GM12873 (cell line): ENCODE measurements around the gene DBH.

ENCODE experiments used
- TF ChIP-seq, protein P1 (sequence below): IDR thresholded peaks from 2 replicates; pipeline ENCODE4 v1.5.1; 2012; ENCODE audit warnings: low read depth, mild to moderate bottlenecking, moderate library complexity, low read length, control low read depth; ENCODE audit not compliant: insufficient read depth; ENCODE audit errors: missing control alignments

Gene DBH

DNA sequence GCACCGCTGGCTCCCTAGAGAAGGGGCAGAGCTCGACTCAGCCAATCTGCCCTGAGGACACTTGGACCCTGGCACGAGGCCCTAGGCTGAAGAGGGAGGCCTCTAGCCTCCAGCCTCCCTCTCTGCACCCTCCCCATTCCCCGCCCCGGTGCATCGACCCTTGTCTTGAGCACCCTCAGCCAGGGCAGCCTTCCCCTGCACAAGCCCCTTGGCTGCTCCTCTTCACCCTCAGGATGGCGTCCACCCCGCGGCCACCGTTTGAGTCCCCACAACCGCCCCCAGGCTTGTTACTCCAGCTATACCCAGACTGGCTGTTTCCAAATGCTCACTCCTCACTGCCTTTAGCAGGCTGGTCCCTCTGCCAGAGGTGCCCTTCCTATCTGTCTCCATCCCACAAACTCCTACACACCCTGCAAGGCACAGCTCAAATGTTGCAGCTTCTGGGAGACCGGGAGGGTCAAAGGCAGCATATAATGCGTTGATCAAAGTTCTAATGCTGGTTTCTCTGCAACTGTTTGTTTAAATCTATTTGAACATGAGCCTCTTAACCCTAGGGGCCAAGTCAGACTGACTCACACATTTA lies 20.5 kb upstream of the DBH start:
- TF ChIP-seq, protein P1, sequence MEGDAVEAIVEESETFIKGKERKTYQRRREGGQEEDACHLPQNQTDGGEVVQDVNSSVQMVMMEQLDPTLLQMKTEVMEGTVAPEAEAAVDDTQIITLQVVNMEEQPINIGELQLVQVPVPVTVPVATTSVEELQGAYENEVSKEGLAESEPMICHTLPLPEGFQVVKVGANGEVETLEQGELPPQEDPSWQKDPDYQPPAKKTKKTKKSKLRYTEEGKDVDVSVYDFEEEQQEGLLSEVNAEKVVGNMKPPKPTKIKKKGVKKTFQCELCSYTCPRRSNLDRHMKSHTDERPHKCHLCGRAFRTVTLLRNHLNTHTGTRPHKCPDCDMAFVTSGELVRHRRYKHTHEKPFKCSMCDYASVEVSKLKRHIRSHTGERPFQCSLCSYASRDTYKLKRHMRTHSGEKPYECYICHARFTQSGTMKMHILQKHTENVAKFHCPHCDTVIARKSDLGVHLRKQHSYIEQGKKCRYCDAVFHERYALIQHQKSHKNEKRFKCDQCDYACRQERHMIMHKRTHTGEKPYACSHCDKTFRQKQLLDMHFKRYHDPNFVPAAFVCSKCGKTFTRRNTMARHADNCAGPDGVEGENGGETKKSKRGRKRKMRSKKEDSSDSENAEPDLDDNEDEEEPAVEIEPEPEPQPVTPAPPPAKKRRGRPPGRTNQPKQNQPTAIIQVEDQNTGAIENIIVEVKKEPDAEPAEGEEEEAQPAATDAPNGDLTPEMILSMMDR: no peak

DNA sequence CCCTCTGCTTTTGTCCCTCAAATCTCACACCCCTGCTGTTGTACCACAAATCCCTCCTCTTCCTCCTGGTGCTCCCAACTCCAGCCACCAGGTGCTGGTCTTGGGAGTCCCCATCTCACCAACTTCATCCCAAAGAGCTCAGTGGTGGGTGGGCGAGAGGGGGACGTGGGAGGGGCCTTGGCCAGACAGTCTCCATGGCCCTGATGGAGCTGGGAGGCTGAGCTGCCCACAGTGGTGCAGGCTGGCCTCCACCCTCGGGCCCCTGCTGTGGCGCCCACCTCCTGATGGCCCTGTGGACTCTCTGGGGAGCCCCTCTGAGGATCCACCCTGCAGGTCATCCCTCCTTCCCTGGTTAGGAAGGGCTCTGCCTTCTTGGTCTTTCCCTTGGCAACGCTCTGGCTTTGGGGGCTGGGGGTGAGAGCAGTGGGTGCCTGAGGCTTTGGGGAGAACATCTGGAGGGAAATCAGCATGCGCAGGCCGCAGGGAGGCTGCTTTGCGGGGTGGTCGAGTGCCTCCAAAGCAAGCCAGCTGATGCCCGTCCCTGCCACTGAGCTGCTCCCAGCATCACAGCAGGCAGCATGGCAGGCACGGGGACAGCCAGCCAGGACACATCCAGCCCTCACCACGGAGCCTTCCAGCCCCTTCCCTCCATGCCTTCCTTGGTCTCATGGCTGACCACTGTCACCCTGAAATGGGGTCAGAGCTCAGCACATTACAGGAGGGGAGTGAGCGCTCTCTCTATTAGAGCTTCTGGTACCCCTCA lies 19.3 kb upstream of the DBH start:
- TF ChIP-seq, protein P1: no peak

DNA sequence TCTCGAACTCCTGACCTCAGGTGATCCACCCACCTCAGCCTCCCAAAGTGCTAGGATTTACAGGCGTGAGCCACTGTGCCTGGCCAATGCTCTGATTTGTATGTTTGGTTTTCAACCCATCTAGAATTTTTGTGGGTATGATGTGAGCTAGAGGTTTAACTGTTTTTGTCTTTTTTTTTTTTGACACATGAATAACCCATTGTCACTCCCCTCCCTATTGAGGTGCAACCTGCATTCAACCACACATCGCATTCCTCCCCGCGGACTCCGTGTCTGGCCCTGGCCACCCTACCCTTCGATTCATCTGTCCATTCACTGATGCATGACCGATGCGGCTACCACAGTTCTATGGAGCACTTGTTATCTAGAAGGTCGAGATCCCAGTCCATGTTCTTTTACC lies 17.4 kb upstream of the DBH start:
- TF ChIP-seq, protein P1: no peak

DNA sequence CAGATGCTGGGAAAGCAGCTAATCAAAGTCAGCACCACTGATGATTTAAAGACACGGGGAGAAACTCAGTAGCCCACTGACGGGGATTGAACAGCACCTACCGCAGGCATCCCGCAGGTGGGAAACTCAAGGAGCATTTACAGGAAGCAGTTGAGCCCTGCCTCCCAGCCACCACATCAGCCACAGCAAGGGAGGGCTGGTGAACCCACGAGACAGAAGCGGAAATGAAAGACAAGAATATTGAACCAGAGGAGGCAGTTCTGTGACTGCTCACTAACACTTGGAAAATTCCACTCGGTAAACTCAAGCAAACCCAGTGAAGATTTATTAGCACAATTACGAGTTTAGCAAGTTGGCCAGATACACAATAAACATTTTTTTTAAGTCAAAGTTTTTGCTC lies 16.4 kb upstream of the DBH start:
- TF ChIP-seq, protein P1: no peak

DNA sequence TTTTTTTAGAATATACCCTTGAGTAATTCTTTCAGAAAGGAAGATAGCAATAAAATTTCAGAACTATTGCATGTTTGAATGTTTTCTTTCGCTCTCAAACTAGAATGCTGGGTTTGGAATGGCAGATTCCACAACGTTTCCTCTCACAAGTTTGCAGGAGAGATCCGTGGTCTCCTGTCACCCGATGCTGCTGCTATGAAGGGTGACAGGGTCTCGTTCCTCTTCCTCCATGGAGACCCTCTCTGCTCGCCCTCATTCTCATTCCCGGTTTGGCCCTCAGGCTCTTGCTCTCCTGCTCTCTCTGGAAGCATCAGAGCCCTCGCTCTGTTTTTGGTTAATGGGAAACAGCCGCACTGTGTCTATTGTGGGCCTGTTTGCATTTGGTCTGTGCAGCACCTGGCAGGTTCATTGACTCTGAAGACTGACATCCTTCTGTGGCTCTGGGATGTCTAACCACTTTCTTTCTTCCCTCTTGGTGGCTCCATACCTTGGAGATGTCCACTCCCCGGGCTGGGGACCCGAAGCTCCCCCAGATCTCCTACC lies 14.4 kb upstream of the DBH start:
- TF ChIP-seq, protein P1: no peak

DNA sequence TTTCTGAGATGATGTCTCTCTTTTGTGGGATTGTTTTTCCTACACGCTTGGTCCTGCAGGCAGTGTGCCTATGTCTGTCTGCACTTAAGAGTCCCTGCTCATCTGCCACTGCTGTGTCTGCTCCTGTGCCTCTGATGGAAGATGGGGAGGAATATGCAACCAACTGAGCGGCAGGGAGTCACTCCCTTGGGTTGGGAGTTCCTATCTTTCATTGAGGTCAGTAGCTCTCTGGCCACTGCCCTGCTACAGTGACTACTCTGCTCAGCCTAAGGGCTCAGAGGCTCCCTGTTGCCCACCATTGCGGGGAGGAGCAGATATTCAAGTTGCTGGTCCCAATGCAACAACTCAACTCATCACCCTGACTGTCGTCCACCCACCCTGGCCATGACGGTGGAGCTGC lies 13.6 kb upstream of the DBH start:
- TF ChIP-seq, protein P1: no peak

DNA sequence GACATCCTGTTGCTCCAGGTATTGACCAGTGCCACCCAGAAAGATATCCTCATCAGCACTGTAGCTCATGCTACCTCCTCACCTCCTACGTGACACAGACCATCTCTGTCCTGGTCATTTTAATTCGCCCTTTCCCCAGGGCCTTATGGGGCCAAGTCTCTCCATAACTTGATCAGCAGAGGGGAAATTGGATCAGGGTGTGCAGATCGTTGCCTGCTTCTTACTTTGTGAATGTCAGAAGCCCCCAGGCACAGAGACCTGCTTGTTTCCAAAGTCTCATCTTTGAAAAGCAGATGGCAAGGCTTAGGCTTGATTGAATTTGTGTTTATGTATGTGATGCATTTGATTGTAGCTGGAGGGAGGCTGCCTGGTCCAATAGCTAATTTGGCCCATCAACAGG lies 8.8 kb upstream of the DBH start:
- TF ChIP-seq, protein P1: no peak
